Body of pancreas (tissue), 4 donors: Measurements from ENCODE around the gene KRT75.

Source experiments
- POLR2A ChIP-seq, 3 donors: fragments of 450-650 bp; IDR thresholded peaks; one replicate each; pipeline ENCODE4 v1.6.1; 2016; ENCODE audit warnings: antibody characterized with exemption in 3 of 3, mild to moderate bottlenecking in 2 of 3
- TF ChIP-seq, protein P1 (sequence below), 7 experiments: fragments of 450-650 bp in 4 of 7; fragments of 200-600 bp in 3 of 7; sonication (generic) in 3 of 7; IDR thresholded peaks; one replicate each; pipeline ENCODE4 v1.5.1; 2016 to 2019; ENCODE audit warnings: antibody characterized with exemption in 7 of 7

- TF ChIP-seq, protein P1, sequence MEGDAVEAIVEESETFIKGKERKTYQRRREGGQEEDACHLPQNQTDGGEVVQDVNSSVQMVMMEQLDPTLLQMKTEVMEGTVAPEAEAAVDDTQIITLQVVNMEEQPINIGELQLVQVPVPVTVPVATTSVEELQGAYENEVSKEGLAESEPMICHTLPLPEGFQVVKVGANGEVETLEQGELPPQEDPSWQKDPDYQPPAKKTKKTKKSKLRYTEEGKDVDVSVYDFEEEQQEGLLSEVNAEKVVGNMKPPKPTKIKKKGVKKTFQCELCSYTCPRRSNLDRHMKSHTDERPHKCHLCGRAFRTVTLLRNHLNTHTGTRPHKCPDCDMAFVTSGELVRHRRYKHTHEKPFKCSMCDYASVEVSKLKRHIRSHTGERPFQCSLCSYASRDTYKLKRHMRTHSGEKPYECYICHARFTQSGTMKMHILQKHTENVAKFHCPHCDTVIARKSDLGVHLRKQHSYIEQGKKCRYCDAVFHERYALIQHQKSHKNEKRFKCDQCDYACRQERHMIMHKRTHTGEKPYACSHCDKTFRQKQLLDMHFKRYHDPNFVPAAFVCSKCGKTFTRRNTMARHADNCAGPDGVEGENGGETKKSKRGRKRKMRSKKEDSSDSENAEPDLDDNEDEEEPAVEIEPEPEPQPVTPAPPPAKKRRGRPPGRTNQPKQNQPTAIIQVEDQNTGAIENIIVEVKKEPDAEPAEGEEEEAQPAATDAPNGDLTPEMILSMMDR (IDR thresholded peaks at IDR 0.05): no peak
- no peak for TF ChIP-seq POLR2A (IDR thresholded peaks at IDR 0.05)
These were observed 11.7 kb upstream of the KRT75 start for GRCh38 chr12:52445876-52446275.
